Measurements from ENCODE around the gene PLA2G4A. TPM values are rescaled to one million over a fixed set of nuclear protein-coding genes. Genes with fewer than 3 reads are reported as not detected.

PLA2G4A gene
- total and polyA plus RNA-seq, 2 donors (not counting 1 experiment from before 2014, with no cell fraction given) = 0.15 TPM; not detected in 1

DNA sequence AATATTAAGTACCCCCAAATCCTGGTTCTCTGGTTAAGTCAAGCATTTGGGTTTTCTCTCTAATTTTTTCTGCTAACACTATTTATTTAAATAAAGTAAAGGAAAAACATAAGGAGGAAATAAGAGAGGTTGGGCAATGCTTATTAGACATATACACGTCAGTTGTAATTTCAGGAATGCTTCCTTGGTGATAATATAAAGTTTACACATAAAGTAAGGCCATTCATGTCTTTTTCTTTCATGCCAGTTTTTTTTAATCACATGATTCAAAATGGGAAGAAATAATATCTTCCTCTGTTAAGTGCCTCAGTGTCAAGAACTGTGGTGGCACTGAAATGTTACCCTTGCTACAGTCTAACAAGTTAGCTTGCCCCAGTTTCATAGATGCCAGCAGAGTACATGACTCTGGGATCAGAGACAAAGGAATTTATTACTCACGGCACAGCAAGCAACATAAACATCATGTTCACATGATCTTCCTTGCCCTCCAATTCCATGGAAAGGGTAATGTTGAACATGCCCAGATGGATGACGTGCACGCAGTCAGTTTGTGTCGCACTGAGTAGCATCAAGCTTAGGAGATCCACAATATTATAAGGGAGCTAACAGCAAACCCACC is 184.9 kb downstream of the PLA2G4A start:
- H3K27ac ChIP-seq (ENCODE audit: low read length in 2 of 2) = no peak overlapping the region
- CTCF ChIA-PET = no interaction called here
- H3K27ac Mint-ChIP-seq = no peak overlapping the region
- no peak overlapping the region for H3K4me3 ChIP-seq (ENCODE audit: control extremely low read depth in 1 of 5, extremely low read depth in 1 of 5, insufficient read depth in 1 of 5, low read depth in 2 of 5, low read length in 4 of 5)
- H3K9me3 ChIP-seq (ENCODE audit: control extremely low read depth in 1 of 3, control insufficient read depth in 2 of 3, insufficient read depth in 1 of 3, low read length in 2 of 3) = peaks cover 0 to under 1% (median 0%) of the 10 kb centered on the region in 3 donors
- ATAC-seq (ENCODE audit: low read depth) (no peak), DNase-seq (no peak)
- H3K9me3 Mint-ChIP-seq (ENCODE audit: insufficient read depth) = no peaks in the 10 kb centered on the region
- no peaks in the 10 kb centered on the region for H3K27me3 Mint-ChIP-seq
- H2AFZ ChIP-seq (ENCODE audit: insufficient read depth, low read depth, low read length, poor library complexity, severe bottlenecking) = no peak overlapping the region
- H3K9ac ChIP-seq (ENCODE audit: low read length) = no peak overlapping the region
- POLR2A ChIA-PET = no interaction called here
- H3K79me2 ChIP-seq (ENCODE audit: control insufficient read depth, insufficient read depth, low read length) = no peaks in the 10 kb centered on the region
- TF ChIP-seq, protein P1, sequence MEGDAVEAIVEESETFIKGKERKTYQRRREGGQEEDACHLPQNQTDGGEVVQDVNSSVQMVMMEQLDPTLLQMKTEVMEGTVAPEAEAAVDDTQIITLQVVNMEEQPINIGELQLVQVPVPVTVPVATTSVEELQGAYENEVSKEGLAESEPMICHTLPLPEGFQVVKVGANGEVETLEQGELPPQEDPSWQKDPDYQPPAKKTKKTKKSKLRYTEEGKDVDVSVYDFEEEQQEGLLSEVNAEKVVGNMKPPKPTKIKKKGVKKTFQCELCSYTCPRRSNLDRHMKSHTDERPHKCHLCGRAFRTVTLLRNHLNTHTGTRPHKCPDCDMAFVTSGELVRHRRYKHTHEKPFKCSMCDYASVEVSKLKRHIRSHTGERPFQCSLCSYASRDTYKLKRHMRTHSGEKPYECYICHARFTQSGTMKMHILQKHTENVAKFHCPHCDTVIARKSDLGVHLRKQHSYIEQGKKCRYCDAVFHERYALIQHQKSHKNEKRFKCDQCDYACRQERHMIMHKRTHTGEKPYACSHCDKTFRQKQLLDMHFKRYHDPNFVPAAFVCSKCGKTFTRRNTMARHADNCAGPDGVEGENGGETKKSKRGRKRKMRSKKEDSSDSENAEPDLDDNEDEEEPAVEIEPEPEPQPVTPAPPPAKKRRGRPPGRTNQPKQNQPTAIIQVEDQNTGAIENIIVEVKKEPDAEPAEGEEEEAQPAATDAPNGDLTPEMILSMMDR (IDR thresholded peaks at IDR 0.05) = no peak
- TF ChIP-seq EZH2 (IDR thresholded peaks at IDR 0.05; ENCODE audit: borderline replicate concordance, insufficient read depth, low read depth, low read length, poor library complexity, severe bottlenecking) = no peak
- H3K4me3 Mint-ChIP-seq = no peak overlapping the region
- H3K4me2 ChIP-seq (replicated peaks; ENCODE audit: low read depth, low read length, poor library complexity, severe bottlenecking) = no peak overlapping the region
- intact Hi-C loops (cut with micrococcal nuclease) = no loop called here
- no peaks in the 10 kb centered on the region for H3K4me1 ChIP-seq (ENCODE audit: control insufficient read depth in 2 of 2, insufficient read depth in 2 of 2, low read length in 2 of 2)
- H4K20me1 ChIP-seq (ENCODE audit: control insufficient read depth, insufficient read depth, low read length, poor library complexity, severe bottlenecking) = no peaks in the 10 kb centered on the region
- no peaks in the 10 kb centered on the region for H3K36me3 ChIP-seq (replicated peaks in 1 of 2; ENCODE audit: control extremely low read depth in 1 of 2, control insufficient read depth in 1 of 2, extremely low read depth in 1 of 2, insufficient read depth in 2 of 2, low read length in 1 of 2)
- no CpG with 5 or more reads among the region's 5 CpGs for whole genome bisulfite sequencing (ENCODE audit: insufficient coverage)
- H3K4me1 Mint-ChIP-seq = no peaks in the 10 kb centered on the region
- no peaks in the 10 kb centered on the region for H3K27me3 ChIP-seq (replicated peaks in 1 of 4; ENCODE audit: control extremely low read depth in 1 of 4, control insufficient read depth in 3 of 4, insufficient read depth in 4 of 4, low read length in 3 of 4)

DNA sequence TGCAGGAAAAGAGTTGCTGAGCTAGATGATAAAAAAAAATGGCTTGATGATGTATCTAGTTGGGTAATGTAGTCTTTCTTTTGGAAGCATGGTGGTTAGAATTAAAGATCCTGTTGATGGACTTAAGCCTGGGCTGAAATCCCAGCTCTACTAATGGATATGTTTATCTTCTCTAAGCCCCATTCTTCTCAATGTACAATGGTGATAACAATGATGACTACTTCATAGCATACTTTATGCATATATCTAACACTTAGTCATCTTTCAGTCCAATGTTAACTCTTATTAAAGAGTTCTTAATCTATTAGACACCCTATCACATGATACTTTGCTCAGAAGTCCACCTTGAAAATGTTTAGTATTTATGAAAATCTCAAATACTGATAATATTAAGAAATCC is 189.5 kb downstream of the PLA2G4A start:
- no peak for DNase-seq
- Histone ChIP-seq H3K4me3 (ENCODE audit: control extremely low read depth in 1 of 5, extremely low read depth in 1 of 5, insufficient read depth in 1 of 5, low read depth in 2 of 5, low read length in 4 of 5) (no peak overlapping the region), H2AFZ (ENCODE audit: insufficient read depth, low read depth, low read length, poor library complexity, severe bottlenecking) (no peak overlapping the region), H3K9me3 (ENCODE audit: control extremely low read depth in 1 of 3, control insufficient read depth in 2 of 3, insufficient read depth in 1 of 3, low read length in 2 of 3) (peaks cover 0 to 3% (median 0%) of the 10 kb centered on the region in 3 donors), H3K4me1 (ENCODE audit: control insufficient read depth in 2 of 2, insufficient read depth in 2 of 2, low read length in 2 of 2) (no peaks in the 10 kb centered on the region), H3K27ac (ENCODE audit: low read length in 2 of 2) (no peak overlapping the region), H4K20me1 (ENCODE audit: control insufficient read depth, insufficient read depth, low read length, poor library complexity, severe bottlenecking) (no peaks in the 10 kb centered on the region), H3K79me2 (ENCODE audit: control insufficient read depth, insufficient read depth, low read length) (no peaks in the 10 kb centered on the region), H3K36me3 (replicated peaks in 1 of 2; ENCODE audit: control extremely low read depth in 1 of 2, control insufficient read depth in 1 of 2, extremely low read depth in 1 of 2, insufficient read depth in 2 of 2, low read length in 1 of 2) (no peaks in the 10 kb centered on the region), H3K27me3 (replicated peaks in 1 of 4; ENCODE audit: control extremely low read depth in 1 of 4, control insufficient read depth in 3 of 4, insufficient read depth in 4 of 4, low read length in 3 of 4) (no peaks in the 10 kb centered on the region), H3K9ac (ENCODE audit: low read length) (no peak overlapping the region), H3K4me2 (replicated peaks; ENCODE audit: low read depth, low read length, poor library complexity, severe bottlenecking) (no peak overlapping the region)
- Mint-ChIP-seq H3K4me1 (no peaks in the 10 kb centered on the region), H3K27ac (no peak overlapping the region), H3K27me3 (no peaks in the 10 kb centered on the region), H3K9me3 (ENCODE audit: insufficient read depth) (no peaks in the 10 kb centered on the region), H3K4me3 (no peak overlapping the region)
- POLR2A ChIA-PET = no interaction called here
- intact Hi-C loops (cut with micrococcal nuclease) = no loop called here
- ATAC-seq (ENCODE audit: low read depth) = no peak
- no peak for TF ChIP-seq EZH2 (IDR thresholded peaks at IDR 0.05; ENCODE audit: borderline replicate concordance, insufficient read depth, low read depth, low read length, poor library complexity, severe bottlenecking)
- TF ChIP-seq, protein P1 (IDR thresholded peaks at IDR 0.05) = no peak
- CTCF ChIA-PET = no interaction called here

Measured in B cell (primary cell).